OCI-LY7 (cell line): Measurements from ENCODE around the gene ABCA2.

Experiments
- CTCF ChIP-seq: fragments of 200-600 bp; sonication (generic); conservative IDR thresholded peaks from 2 replicates; pipeline ENCODE4 v1.5.1; 2014; ENCODE audit warnings: mild to moderate bottlenecking, antibody characterized with exemption, low read length, moderate library complexity, mixed read lengths
- EZH2phosphoT487 ChIP-seq: fragments of 200-600 bp; sonication (generic); IDR thresholded peaks from 2 replicates; pipeline ENCODE4 v1.6.1; 2018; ENCODE audit warnings: low read depth, borderline replicate concordance, mild to moderate bottlenecking, mixed run types, antibody characterized with exemption, low read length, moderate library complexity, mixed read lengths

GRCh38 chr9:136961279-136962065, 66.6 kb downstream of the ABCA2 start:
- TF ChIP-seq CTCF (no peak), EZH2phosphoT487 (no peak)
